HG03103 (cell line): Measurements from ENCODE around the gene UBXN2A.
"Not testable (repeated sequence)": the region's sequence is repeated elsewhere in the genome, so short reads cannot be mapped to it uniquely, and the experiment has no call there.

Source experiments
- ATAC-seq: cut with Tn5 transposase; IDR thresholded peaks from one replicate; pipeline ENCODE4 v1.9.1; 2021; ENCODE audit warnings: low read depth; ENCODE audit not compliant: unreplicated experiment

The UBXN2A gene

DNA sequence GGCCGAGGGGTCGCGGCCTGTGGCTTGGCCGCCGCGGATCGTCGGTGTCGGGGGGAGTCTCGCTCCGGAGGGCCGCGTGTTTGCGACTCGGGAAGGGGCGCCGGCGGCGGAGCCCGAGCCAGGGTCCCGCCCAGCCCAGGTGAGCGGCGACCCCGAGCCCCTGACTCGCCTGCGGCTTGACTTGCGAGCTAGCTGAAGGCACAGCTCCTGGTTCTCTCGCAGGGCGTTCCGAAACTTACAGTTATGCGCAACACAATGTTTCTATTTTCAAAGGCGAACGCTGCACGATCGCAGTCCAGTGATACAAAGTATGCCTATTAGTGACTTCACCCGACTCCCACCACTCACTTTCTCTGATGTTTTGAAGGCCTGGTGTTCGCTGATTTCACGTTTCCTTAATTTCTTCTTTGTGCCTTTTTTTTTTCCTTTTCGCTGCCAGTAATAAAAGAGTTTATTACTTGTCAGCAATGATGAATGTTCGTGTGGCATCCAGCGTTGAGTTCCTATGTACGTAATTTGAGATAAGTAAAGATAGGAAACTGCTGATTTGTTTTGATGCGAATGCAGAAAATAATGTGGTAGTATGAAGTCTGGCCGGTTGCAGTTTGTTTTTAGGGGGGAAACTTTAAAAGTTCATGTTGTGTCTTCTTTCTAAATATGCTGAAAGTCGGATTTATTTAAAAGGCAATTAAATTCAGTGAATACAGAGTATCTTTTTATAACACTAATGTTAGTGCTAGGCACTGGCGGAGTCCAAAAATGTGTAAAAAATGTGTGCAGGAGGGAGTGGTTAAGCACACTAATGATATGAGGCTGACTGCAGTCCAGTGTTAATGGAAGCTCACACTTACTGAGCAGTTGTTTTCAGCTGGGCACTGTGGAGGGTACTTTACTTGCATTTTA lies 706 bp downstream of the UBXN2A start:
- peak; percentile 62 for ATAC-seq

DNA sequence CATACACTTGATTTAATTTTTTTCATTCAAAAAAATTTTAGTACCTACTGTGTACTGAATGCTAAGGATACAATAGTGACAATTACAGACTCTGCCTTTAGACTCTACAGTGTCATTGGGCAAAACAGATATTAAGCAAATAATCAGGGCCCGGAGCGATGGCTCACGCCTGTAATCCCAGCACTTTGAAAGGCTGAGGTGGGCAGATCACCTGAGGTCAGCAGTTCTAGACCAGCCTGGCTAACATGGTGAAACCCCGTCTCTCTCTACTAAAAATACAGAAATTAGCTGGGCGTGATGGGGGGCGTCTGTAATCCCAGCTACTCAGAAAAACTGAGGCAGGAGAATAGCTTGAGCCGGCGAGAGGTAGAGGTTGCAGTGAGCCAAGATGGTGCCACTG lies 1.4 kb downstream of the UBXN2A start:
- ATAC-seq, result no peak

DNA sequence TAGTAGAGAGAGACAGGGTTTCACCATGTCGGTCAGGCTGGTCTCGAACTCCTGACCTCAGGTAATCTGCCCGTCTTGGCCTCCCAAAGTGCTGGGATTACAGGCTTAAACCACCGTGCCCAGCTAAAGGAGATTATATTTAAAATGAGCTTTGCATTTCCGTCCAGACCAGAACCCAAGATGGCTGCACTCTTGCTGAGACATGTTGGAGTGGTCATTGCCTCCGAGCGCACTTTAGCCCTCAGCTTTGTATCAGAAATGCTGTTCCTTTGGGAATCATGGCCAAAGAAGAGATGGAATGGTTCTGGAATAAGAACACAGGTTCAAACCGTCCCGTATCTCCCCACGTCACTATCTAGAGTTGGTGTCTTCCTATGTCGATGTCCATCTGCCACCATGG lies 3.4 kb downstream of the UBXN2A start:
- ATAC-seq, result no peak

DNA sequence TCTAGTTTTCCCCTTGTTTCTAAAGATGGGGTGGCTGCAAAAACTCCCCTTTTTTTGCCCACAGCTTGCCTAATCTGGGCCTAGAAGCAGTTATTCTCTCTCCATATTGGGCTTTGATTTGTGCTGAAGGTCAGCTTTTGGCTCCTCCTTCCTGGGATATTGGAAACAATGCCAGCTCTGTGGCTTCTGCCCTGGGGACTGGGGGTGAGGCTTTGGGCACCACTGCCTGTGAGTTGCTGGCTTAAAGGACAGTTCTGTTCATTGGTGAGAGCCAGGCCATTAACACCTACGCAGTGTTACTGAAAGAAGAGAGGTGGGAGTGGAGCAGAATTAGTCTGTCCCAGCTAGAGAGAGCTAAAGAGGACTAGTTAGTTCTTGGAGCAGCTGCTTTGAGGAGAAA lies 4.3 kb downstream of the UBXN2A start:
- ATAC-seq, result no peak

DNA sequence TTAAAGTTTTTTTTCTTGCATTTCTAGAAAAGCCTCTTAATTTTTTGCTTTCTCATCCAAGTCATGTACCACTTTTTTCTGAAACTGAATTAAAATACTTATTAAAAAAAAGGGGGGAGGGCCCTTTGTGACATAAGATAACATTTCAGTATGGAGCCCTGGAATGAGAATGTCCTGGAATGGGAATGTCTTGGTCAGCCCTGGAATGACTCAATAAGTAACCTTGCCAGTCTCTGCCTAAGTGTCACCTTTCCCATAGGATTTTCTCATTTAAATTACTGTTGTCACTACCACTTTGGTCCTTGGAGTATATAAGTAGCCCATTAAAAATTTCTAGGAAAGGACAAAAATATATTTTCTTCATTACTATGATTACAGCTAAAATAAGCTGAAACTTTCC lies 4.7 kb downstream of the UBXN2A start:
- ATAC-seq, result no peak

DNA sequence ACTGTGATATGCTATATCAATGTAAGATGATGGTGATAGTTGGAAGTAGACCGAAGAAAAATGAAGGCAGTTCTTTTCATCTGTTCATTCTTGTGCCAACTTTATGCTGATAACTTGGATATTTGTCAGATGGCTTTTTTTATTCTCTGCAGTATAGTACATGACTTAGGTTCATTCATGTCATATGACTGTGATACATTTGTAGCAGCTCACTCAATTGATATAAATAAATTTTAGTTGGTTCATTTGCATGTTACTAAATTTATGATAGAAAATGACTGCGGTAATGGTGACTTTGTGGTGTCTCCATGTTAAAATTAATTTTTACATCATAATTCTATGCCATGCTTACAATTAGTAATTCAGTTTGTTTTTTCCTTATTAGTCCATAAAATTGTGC lies 7.1 kb downstream of the UBXN2A start:
- ATAC-seq, result no peak

DNA sequence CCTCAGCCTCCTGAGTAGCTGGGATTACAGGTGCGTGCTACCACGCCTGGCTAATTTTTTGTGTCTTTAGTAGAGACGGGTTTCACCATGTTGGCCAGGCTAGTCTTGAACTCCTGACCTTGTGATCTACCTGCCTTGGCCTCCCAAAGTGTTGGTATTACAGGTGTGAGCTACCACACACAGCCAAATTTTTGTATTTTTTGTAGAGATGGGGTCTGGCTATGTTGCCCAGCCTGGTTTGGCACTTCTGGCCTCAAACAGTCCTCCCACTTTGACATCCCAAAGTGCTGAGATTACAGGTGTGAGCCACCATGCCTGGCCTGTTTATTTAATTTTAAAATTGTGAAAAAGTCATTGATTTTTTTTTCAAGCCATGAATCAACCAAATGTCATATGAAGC lies 12.3 kb downstream of the UBXN2A start:
- ATAC-seq, result not testable (repeated sequence)

DNA sequence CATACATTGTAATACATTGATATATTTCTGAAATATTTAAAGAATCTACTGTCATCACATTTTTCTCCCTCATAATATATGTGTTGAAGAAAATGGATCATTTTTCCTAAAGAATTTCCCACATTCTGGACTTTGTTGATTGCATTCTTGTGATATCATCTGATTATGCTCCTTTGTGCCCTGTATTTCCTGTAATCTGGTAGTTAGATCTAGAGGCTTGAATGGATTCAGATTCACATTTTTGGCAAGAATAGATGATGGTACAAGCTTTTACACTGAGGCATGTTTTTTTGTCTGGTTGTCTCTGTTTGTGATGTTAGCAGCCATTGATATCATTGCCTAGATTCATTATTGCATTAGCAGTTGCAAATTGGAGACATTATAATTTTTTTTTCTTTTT lies 13.4 kb downstream of the UBXN2A start:
- ATAC-seq, result no peak

DNA sequence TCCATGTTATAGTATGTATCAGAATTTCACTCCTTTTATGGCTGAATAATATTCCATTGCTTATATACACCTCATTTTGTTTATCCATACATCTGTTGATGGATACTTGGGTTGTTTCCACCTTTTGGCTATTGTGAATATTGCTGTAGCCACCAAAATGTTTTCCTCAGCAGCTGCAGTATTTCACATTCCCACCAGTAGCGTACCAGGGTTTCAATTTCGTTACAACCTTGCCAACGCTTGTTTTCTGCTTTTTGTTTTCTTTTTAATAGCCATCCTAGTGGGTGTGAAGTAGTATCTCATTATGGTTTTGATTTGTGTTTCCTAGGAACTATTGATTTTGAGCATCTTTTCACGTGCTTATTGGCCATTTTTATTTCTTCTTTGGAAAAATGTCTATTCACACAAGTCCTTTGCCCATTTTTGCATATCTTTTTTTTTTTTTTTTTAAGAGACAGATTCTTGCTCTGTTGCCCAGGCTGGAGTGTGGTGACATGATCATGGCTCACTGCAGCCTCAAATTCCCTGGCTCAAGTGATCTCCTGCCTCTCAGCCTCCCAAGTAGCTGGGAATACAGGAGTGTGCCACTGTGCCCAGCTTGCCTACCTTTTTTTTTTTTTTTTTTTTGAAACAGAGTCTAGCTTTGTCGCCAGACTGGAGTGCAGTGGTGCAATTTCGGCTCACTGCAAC lies 14.2 kb downstream of the UBXN2A start:
- no peak for ATAC-seq

DNA sequence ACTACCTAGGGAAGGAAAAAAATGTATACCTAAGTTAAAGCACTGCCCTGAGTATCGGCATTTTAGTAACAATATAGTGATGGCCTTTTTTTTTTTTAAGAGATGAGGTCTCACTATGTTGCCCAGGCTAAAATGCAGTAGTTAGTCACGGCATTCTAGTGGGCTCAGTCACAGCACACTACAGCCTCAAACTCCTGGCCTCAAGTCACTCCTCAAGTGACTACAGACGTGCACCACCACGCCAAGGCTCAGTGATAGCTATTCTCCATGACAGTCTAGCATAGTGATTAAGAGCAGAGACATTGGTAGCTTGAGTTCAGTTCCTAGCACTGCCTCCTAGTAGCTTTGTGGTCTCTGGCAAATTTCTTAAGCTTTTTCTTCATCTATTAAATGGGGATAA lies 27.6 kb downstream of the UBXN2A start:
- no peak for ATAC-seq

DNA sequence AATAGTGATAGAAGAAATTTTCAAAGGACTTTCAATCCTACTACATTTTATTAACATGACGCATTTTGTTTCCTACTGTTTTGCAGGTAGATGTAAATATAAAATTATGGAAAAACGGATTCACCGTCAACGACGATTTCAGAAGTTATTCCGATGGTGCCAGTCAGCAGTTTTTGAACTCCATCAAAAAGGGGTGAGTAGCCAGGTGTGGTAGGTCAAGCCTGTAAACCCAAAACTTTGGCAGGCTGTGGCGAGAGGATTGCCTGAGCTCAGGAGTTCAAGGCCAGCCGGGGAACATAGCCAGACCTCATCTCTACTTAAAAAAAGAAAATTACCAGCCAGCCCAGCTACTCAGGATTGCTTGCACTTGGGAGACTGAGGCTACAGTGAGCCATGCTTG lies 36.6 kb downstream of the UBXN2A start:
- ATAC-seq, result no peak

DNA sequence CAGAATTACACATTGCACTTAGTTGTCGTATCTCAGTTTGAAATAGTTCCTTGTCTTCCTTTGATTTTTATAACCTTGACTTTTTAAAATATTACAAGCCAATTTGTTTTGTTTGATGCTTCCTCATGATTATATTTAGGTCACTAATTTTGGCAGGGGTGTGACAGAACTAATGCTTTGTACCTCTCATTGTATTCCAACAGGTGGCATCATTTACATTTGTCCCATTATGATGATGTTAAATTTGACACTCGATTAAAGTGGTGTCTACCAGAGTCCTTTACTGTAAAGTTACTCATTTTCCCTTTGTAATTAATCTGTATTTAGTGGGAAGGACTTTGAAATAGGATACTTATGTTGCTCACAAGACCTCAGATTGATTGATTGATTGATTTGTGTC lies 48.1 kb downstream of the UBXN2A start:
- ATAC-seq, result no peak

DNA sequence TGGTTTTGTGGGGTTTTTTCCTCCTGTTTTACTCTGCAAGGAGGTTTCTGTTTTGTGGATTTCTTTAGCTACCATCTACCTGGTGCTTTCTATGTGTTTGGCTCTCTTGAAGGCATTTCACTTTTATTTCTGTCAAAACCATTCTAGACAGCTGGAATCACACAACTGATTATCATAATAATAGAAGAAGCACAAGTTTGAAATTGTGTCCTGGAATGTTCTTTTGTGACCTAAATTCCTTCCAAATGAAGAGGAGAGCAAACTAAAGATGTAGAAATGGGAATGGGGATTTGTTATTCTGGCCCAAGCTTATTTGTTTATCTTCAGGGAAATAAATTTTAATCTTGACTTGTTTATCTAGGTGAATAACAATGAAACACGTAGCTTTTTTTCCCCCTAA lies 52.7 kb downstream of the UBXN2A start:
- ATAC-seq, result no peak

DNA sequence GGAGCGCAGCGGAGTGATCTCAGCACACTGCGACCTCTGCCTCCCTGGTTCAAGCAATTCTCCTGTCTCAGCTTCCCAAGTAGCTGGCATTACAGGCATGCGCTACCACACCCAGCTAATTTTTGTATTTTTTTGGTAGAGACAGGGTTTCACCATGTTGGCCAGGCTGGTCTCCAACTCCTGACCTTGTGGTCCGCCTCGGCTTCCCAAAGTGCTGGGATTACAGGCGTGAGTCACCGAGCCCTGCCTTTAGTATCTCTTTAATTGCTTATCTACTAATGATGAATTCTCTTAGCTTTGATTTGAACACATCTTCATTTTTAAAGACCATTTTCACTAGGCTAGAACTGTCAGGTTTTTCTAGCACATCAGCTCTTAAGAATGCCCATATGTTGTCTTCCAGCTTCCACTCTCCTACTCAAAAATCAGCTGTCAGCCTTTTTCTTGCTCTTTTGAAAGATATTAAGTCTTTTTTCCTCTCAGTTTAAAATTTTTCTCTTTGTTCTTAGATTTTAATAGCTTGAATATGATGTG lies 53.5 kb downstream of the UBXN2A start:
- ATAC-seq, result no peak

DNA sequence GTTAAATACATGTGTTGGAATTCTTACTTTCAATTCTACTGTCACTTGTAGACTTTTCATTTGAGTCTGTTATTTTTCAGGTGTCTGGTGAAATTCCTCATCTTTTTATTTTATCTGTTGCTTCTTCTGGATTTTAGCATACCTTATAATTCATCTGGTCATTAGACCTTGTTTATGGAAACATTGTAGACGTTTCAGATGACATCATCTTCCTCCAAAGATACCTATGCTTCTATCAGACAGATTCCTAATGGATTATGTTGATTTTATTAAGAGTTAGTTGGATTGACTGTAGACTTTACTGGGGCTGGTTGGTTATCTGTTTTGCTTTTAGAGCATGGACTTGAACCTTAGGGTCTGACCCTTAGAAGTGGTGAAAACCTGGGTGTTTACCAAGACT lies 54.3 kb downstream of the UBXN2A start:
- no peak for ATAC-seq

DNA sequence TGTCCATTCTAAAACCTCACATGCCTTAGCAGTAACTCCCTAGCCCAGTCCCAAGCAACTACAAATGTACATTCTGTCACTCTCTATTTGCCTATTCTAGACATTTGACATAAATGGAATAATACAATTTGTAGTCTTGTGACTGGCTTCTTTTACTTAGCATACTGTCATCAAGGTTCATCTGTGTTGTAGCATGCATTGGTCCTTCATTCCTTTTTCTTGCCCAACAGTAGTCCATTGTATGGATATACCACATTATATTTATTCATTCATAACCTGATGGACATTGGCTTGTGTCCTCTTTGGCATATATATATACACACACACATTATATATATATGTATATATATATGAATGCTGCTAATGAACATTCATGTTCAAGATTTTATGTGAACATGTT lies 67.4 kb downstream of the UBXN2A start:
- no peak for ATAC-seq

DNA sequence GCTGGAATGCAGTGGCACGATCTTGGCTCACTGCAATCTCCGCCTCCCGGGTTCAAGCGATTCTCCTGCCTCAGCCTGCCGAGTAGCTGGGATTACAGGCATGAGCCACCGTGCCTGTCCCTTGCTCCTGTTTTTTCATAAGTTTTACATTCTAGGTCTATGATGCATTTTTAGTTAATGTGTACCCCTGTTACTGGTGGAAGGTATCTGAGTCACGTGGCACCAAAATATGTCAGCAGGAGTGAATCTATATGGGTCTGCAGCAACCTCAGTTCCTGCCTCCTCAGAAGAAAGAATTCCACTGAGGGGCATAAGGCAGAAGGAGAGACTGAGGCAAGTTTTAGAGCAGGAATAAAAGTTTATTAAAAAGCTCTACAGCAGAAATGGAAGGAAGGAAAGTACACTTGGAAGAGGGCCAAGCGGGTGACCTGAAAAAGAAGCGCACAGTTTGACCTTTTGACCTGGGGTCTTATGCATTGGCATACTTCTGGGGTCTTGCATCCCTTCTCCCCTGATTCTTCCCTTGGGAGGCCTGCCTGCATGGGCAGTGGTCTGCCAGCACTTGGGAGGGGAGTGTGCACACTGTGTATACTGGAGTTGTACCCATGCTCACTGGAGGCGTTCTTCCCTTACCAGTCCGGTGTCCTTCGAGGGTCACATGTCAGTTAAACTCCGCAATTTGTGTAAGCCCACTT lies 68.6 kb downstream of the UBXN2A start:
- no peak for ATAC-seq

DNA sequence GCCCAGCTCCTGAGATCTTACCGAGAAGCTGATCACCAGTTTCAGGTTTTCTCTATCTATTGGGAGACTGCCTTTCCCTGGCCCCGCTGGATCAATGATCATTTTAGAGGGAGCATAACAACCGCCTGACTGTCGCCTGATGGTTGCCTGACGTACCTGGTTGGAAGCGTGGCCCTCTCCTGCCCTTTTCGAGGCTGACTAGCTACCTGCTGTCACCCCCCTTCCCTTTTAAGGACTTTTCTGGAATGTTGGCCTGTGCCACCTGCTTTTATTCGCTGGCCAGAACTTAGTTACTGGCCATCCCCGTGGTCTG lies 69.1 kb downstream of the UBXN2A start:
- ATAC-seq, result no peak

DNA sequence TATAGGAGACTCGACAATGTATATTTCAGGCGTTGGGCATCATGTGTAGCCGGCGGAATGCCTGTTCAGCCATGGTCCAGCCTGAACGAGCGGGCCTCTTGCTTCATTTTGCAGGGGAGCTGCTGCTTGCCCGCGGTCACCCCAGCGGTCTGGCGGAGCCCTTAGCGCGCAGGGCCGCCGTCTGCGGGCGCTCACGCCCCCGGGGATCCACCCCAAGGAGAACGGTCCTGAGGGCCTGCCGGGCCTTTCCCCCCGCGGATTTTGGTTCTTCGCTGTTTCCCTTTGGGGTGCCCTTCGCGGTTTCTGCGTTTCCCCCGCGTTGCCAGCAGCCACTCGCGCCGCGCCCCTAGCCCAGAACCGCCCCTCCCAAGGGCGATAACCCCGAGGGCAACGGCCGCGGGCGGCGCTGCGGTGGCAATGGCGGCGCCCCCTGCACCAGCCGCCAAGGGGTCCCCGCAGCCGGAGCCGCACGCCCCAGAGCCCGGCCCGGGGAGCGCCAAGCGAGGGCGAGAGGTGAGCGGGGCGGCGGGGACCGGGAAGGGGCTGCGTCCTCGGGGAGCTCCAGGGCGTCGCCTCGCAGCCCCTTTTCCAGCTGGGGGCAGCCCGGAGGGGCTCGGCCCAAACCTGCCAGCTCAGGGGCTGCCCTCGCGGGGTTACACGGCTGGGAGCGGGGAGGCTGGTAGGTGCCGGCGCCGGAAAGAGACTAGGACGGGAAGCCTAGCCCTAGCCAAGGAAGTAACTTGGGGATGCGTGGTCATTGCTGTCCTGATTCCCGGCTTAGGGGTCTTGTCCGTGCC lies 69.6 kb downstream of the UBXN2A start, which contains the start of gene MFSD2B:
Gene MFSD2B, plus strand, starts transcription at position 406 of the 797 bp plus-strand sequence. Its CDS starts 12 bp downstream, at position 418.
- no peak for ATAC-seq

DNA sequence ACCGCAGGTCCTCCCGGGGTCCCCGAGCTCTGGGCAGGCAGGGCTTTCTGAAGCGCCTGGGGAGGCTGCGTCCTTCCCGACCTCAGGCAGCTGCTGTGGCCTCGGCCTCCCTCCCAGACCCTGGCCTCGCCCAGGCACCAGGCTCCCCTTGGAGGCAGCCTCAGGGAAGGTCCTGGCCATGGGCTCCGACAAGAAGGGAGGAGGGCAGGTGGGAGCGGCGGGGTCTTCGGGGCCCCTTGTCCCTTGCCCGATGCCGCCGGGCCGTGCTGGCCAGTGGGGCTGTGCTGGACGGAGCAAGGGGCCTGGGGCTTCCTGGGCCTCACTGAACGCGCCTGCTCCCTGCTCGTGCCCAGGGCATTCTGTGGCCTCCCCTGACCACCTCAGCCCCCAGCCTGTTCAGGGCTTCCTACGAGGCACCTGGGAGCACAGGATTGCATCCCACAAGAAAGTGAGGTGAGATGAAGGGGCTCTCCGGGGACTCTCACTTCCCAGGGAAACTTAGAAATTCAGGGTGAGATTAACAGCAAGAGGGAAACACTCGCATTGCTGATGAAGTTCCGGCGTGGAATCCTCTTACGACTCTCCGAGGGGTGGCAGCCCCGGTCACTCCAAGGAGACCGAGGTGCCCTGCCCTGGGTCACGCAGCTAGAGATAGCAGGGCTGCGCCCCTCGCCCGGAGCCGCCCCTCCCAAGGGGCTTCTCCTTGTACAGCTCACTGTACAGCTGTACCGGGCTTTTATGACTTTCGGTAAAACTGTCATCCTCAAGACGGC lies 70.4 kb downstream of the UBXN2A start:
- ATAC-seq, result no peak
